Skeletal muscle tissue (tissue), 4 donors: ENCODE results near the gene KCNA2. TPM values are rescaled to one million over a fixed set of nuclear protein-coding genes. Genes with fewer than 3 reads are reported as not detected.

Experiments used
- H3K27ac ChIP-seq: one replicate; pipeline ENCODE4 v1.7.0; 2013; ENCODE audit warnings: mild to moderate bottlenecking, low read depth, low read length, inconsistent platforms
- H3K27me3 ChIP-seq, 3 donors: one replicate each; pipeline ENCODE4 v1.7.0; 2013; ENCODE audit warnings: low read length in 3 of 3; ENCODE audit not compliant: control insufficient read depth in 3 of 3, insufficient read depth in 3 of 3
- H3K36me3 ChIP-seq, 3 donors: one replicate each; pipeline ENCODE4 v1.7.0; 2013; ENCODE audit warnings: low read length in 3 of 3; ENCODE audit not compliant: control insufficient read depth in 3 of 3, insufficient read depth in 3 of 3
- H3K4me1 ChIP-seq, 3 donors: one replicate each; pipeline ENCODE4 v1.7.0; 2013; ENCODE audit warnings: low read length in 3 of 3, mild to moderate bottlenecking in 3 of 3; ENCODE audit not compliant: control insufficient read depth in 3 of 3, insufficient read depth in 3 of 3
- H3K4me3 ChIP-seq, 3 donors: one replicate each; pipeline ENCODE4 v1.7.0; 2013; ENCODE audit warnings: low read length in 3 of 3
- H3K9ac ChIP-seq, 3 donors: one replicate each; pipeline ENCODE4 v1.7.0; 2013; ENCODE audit warnings: low read length in 3 of 3, mild to moderate bottlenecking in 3 of 3, moderate library complexity in 2 of 3, low read depth in 1 of 3
- H3K9me3 ChIP-seq, 3 donors: one replicate each; pipeline ENCODE4 v1.7.0; 2013; ENCODE audit warnings: low read length in 3 of 3; ENCODE audit not compliant: control insufficient read depth in 3 of 3
- total RNA-seq: library from RNA; depleted of rRNA; stranded (reverse); fragments of >200 nt; gene quantifications from one replicate; pipeline ENCODE4 v1.2.3, GENCODE V29; 2014
- donor health status: Osteomylitis.

The KCNA2 gene
- total RNA-seq, 1 donor from 2014 or later: 0.52 TPM

DNA sequence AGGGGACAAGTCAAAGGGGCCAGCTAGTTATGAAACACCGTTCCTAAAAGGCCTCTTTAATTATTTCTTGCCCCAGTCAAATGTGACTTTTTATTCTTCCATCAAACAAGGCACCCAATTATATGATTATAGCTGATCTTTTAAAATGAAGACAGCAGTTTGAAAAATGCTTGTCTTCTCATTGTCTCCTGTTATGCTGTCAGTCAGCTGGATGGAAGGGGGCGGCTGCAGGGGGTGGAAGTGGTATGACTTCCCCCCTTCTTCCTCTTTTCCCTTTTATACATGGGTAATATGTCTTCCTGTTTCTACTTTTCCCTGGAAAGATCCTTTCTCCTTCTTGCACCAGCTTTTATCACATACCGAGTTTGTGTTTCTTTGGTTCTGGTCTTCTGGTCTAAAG, 61.4 kb downstream of the KCNA2 start:
- Histone ChIP-seq H3K4me3 (no peak overlapping the region), H3K4me1 (no peaks in the 10 kb centered on the region), H3K27me3 (peaks cover 0 to 4% (median 3%) of the 10 kb centered on the region in 3 donors), H3K27ac (no peak overlapping the region), H3K9ac (no peak overlapping the region), H3K9me3 (no peaks in the 10 kb centered on the region), H3K36me3 (no peaks in the 10 kb centered on the region)

Other genes starting within 250 kb of the KCNA2 start
- gene SLC16A4, start 215.3 kb downstream of the KCNA2 start, total RNA-seq: 12.5 TPM
- gene LAMTOR5, start 198.7 kb downstream of the KCNA2 start, total RNA-seq: 50.6 TPM
- gene PROK1, start 155.2 kb downstream of the KCNA2 start, total RNA-seq: not detected
- 0.52 TPM for gene KCNA10, start 87.2 kb downstream of the KCNA2 start, total RNA-seq
- 0.52 TPM for gene KCNA3, start 68.6 kb upstream of the KCNA2 start, total RNA-seq